Measurements from ENCODE around the gene FAM221A. TPM values are rescaled to one million over a fixed set of nuclear protein-coding genes. Genes with fewer than 3 reads are reported as not detected.

Gene FAM221A
- total RNA-seq, 1 experiment from 2014 or later = 15.0 TPM

DNA sequence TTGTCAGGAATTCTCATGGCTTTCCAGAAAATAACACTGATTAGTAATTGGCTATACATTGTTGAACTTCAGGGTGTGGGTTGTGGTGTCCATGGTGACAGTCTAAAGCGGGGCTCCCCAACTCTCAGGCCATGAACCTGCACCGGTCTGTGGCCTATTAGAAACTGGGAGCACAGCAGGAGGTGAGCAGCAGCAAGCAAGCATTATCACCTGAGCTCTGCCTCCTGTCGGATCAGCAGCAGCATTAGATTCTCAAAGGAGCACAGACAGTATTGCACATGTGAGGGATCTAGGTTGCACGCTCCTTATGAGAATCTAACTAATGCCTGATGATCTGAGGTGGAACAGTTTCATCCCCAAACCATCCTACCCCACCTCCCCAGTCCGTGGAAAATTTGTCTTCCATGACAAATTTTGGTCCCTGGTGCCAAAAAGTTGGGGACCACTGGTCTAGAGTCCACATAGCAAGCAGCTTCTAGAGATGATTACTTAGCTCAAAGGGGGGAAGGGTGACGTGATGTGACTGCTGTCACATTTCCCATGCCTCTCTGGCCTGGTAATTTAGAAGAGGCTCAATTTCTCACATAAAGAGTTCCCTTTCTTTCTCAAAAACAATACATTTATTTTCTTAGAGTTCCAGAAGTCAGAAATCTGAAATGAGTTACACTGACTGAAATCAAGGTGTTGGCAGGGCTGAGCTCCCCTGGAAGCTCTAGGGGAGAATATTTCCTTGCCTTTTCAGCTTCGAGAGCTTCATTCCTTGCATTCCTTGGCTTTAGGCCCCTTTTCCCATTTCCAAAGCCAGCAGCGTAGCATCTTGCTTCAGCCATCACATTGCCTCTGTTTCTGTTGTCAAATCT, 17.6 kb upstream of the FAM221A start:
- Histone ChIP-seq H2BK15ac (ENCODE audit: low read depth, low read length) (no peak overlapping the region), H3K27ac (ENCODE audit: insufficient read length, low read depth, low read length) (peak overlapping the region; percentile 79), H4K91ac (ENCODE audit: insufficient read length, low read depth, low read length) (no peak overlapping the region), H2BK12ac (ENCODE audit: insufficient read length, low read depth, low read length) (no peak overlapping the region), H3K56ac (ENCODE audit: insufficient read length, low read depth, low read length) (no peak overlapping the region), H3K27me3 (ENCODE audit: insufficient read depth, low read length) (no peaks in the 10 kb centered on the region), H3K18ac (ENCODE audit: insufficient read length, low read depth, low read length) (peak overlapping the region; percentile 1), H2BK20ac (ENCODE audit: low read depth, low read length, poor library complexity, severe bottlenecking) (no peak overlapping the region), H3K23ac (ENCODE audit: insufficient read length, low read depth, low read length) (no peak overlapping the region), H3K79me2 (ENCODE audit: insufficient read depth, low read length) (no peaks in the 10 kb centered on the region), H3K4me1 (ENCODE audit: insufficient read depth, low read length) (peaks cover 7% of the 10 kb centered on the region; the same call in 1 of the 2 replicates), H4K20me1 (ENCODE audit: control insufficient read depth, insufficient read depth, insufficient read length) (no peaks in the 10 kb centered on the region), H3K14ac (ENCODE audit: insufficient read depth, low read length) (peak overlapping the region; percentile 4; the same call in 1 of the 2 replicates), H4K5ac (ENCODE audit: insufficient read length, low read depth, low read length) (no peak overlapping the region), H3K4ac (ENCODE audit: low read depth, low read length) (no peak overlapping the region; the same call in 1 of the 2 replicates), H2BK120ac (ENCODE audit: low read depth, low read length, poor library complexity, severe bottlenecking) (no peak overlapping the region), H2AFZ (ENCODE audit: low read length) (peak overlapping the region; percentile 23), H3T11ph (ENCODE audit: low read length) (no peak overlapping the region), H4K8ac (replicated peaks; ENCODE audit: insufficient read length, low read depth, low read length) (no peak overlapping the region), H3K4me2 (ENCODE audit: insufficient read depth, insufficient read length, low read length) (no peak overlapping the region), H3K79me1 (ENCODE audit: insufficient read depth, low read depth, low read length, poor library complexity, severe bottlenecking) (no peaks in the 10 kb centered on the region), H3K23me2 (ENCODE audit: insufficient read length, low read depth, low read length, poor library complexity, severe bottlenecking) (no peaks in the 10 kb centered on the region), H3K9me3 (ENCODE audit: control insufficient read depth, low read depth, low read length) (no peaks in the 10 kb centered on the region), H3K9ac (ENCODE audit: extremely low read depth, insufficient read length, low read length) (no peak overlapping the region), H2BK5ac (ENCODE audit: insufficient read length, low read length) (no peak overlapping the region), H2AK5ac (ENCODE audit: insufficient read length, low read length) (no peak overlapping the region)
- Mint-ChIP-seq H3K4me1 (peaks cover 31 to 32% of the 10 kb centered on the region in 2 experiments), H3K27me3 (ENCODE audit: low read depth) (no peaks in the 10 kb centered on the region), H3K36me3 (ENCODE audit: insufficient read depth in 1 of 3, low read depth in 3 of 3) (peaks cover 7 to 13% (median 11%) of the 10 kb centered on the region in 3 experiments; a peak in 6 of 7 replicates), H3K4me3 (no peak overlapping the region; a peak in 1 of 5 replicates), H3K9me3 (peaks cover 12 to 18% of the 10 kb centered on the region in 2 experiments), H3K27ac (peak overlapping the region; percentile 68 to 89 (median 88); a peak in 6 of 7 replicates)
- TF ChIP-seq, protein P1, sequence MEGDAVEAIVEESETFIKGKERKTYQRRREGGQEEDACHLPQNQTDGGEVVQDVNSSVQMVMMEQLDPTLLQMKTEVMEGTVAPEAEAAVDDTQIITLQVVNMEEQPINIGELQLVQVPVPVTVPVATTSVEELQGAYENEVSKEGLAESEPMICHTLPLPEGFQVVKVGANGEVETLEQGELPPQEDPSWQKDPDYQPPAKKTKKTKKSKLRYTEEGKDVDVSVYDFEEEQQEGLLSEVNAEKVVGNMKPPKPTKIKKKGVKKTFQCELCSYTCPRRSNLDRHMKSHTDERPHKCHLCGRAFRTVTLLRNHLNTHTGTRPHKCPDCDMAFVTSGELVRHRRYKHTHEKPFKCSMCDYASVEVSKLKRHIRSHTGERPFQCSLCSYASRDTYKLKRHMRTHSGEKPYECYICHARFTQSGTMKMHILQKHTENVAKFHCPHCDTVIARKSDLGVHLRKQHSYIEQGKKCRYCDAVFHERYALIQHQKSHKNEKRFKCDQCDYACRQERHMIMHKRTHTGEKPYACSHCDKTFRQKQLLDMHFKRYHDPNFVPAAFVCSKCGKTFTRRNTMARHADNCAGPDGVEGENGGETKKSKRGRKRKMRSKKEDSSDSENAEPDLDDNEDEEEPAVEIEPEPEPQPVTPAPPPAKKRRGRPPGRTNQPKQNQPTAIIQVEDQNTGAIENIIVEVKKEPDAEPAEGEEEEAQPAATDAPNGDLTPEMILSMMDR (conservative IDR thresholded peaks at IDR 0.05) = peak; percentile 23; the same call in 1 of the 3 replicates
- DNase-seq = peak; percentile 52
- WGBS (ENCODE audit: extremely low coverage, insufficient read length, low lambda C conversion rate) = no CpG with 5 or more reads among the region's 8 CpGs

Data from H9 (cell line).